HEK293 (cell line): ENCODE data around the gene PCBD2.

Experiments used
- CTCF ChIA-PET: fragments of 350-600 bp; formaldehyde crosslinking; extraction: SDS; loops from one replicate; lab custom pipeline; 2021; ENCODE audit warnings: antibody characterized with exemption; lab: Yijun Ruan, JAX
- POLR2A ChIA-PET: fragments of 300-600 bp; formaldehyde crosslinking; extraction: SDS; loops from one replicate; lab custom pipeline; 2020; ENCODE audit warnings: antibody characterized with exemption, inconsistent platforms; lab: Yijun Ruan, JAX
- H3K27ac ChIP-seq: fragments of 200-500 bp; sonication (Bioruptor generic); 2 replicates; pipeline ENCODE4 v1.5.1; 2014; ENCODE audit warnings: low read depth, low read length, control low read depth, inconsistent platforms; ENCODE audit errors: extremely low read depth
- H3K36me3 ChIP-seq, 2 experiments: fragments of 200-500 bp in 1 of 2; sonication (Bioruptor generic) in 1 of 2; 1 replicate in 1 of 2; 2 replicates in 1 of 2; pipeline ENCODE4 v1.5.1; 2014 to 2017; ENCODE audit warnings: inconsistent platforms in 2 of 2, low read length in 2 of 2; ENCODE audit not compliant: control insufficient read depth in 2 of 2, insufficient read depth in 1 of 2
- H3K4me1 ChIP-seq: fragments of 200-500 bp; sonication (Bioruptor generic); 2 replicates; pipeline ENCODE4 v1.5.1; 2014; ENCODE audit warnings: mild to moderate bottlenecking, low read length, inconsistent platforms; ENCODE audit not compliant: control insufficient read depth, insufficient read depth
- H3K4me3 ChIP-seq: 2 replicates; pipeline ENCODE4 v1.5.1; 2011; ENCODE audit warnings: low read depth, mild to moderate bottlenecking, control low read depth, low read length, moderate library complexity
- H3K9me3 ChIP-seq: fragments of 200-500 bp; sonication (Bioruptor generic); 2 replicates; pipeline ENCODE4 v1.5.1; 2014; ENCODE audit warnings: low read depth, low read length, inconsistent platforms; ENCODE audit not compliant: control insufficient read depth, insufficient read depth
- KLF16 ChIP-seq: fragments of 450-650 bp; formaldehyde crosslinking; IDR thresholded peaks from 2 replicates; pipeline ENCODE4 v1.5.1; 2017; ENCODE audit warnings: missing biosample characterization, missing genetic modification characterization
- PRDM1 ChIP-seq: fragments of 450-650 bp; formaldehyde crosslinking; IDR thresholded peaks from 2 replicates; pipeline ENCODE4; 2016; ENCODE audit warnings: missing biosample characterization, missing genetic modification characterization
- PRDM2 ChIP-seq: fragments of 450-650 bp; formaldehyde crosslinking; IDR thresholded peaks from 2 replicates; pipeline ENCODE4 v1.5.1; 2016; ENCODE audit warnings: missing biosample characterization, missing genetic modification characterization, borderline replicate concordance
- ZFP3 ChIP-seq: fragments of 450-650 bp; formaldehyde crosslinking; IDR thresholded peaks from 2 replicates; pipeline ENCODE4 v1.5.1; 2016; ENCODE audit warnings: low read depth, missing biosample characterization, missing genetic modification characterization
- ZFP69B ChIP-seq: fragments of 450-650 bp; formaldehyde crosslinking; IDR thresholded peaks from 2 replicates; pipeline ENCODE4 v1.5.1; 2016; ENCODE audit warnings: missing biosample characterization, missing genetic modification characterization
- ZNF2 ChIP-seq: fragments of 450-650 bp; formaldehyde crosslinking; IDR thresholded peaks from 2 replicates; pipeline ENCODE4 v1.5.1; 2016; ENCODE audit warnings: missing biosample characterization, missing genetic modification characterization
- ZNF248 ChIP-seq: fragments of 450-650 bp; formaldehyde crosslinking; IDR thresholded peaks from 2 replicates; pipeline ENCODE4 v1.5.1; 2017; ENCODE audit warnings: missing biosample characterization, missing genetic modification characterization
- ZNF302 ChIP-seq: fragments of 450-650 bp; formaldehyde crosslinking; IDR thresholded peaks from 2 replicates; pipeline ENCODE4 v1.5.1; 2016; ENCODE audit warnings: missing biosample characterization, missing genetic modification characterization, low read depth
- ZNF350 ChIP-seq: fragments of 450-650 bp; formaldehyde crosslinking; IDR thresholded peaks from 2 replicates; pipeline ENCODE4 v1.5.0; 2017; ENCODE audit warnings: missing biosample characterization, mild to moderate bottlenecking, missing genetic modification characterization
- ZNF423 ChIP-seq: fragments of 450-650 bp; formaldehyde crosslinking; IDR thresholded peaks from 2 replicates; pipeline ENCODE4 v1.5.1; 2016; ENCODE audit warnings: missing biosample characterization, missing genetic modification characterization
- ZNF449 ChIP-seq: fragments of 450-650 bp; formaldehyde crosslinking; IDR thresholded peaks from 2 replicates; pipeline ENCODE4 v1.5.1; 2017; ENCODE audit warnings: missing biosample characterization, mild to moderate bottlenecking, missing genetic modification characterization, moderate library complexity
- ZNF544 ChIP-seq: fragments of 450-650 bp; formaldehyde crosslinking; IDR thresholded peaks from 2 replicates; pipeline ENCODE4 v1.5.0; 2017; ENCODE audit warnings: missing biosample characterization, missing genetic modification characterization
- ZNF707 ChIP-seq: fragments of 450-650 bp; formaldehyde crosslinking; IDR thresholded peaks from 2 replicates; pipeline ENCODE4 v1.5.1; 2016; ENCODE audit warnings: missing biosample characterization, missing genetic modification characterization
- ZSCAN5A ChIP-seq: fragments of 450-650 bp; formaldehyde crosslinking; IDR thresholded peaks from 2 replicates; pipeline ENCODE4 v1.5.1; 2016; ENCODE audit warnings: missing biosample characterization, missing genetic modification characterization
- TF ChIP-seq, protein P1 (sequence below): fragments of 450-650 bp; formaldehyde crosslinking; IDR thresholded peaks from 2 replicates; pipeline ENCODE4 v1.5.1; 2017; ENCODE audit warnings: missing biosample characterization, missing genetic modification characterization

The PCBD2 gene

DNA sequence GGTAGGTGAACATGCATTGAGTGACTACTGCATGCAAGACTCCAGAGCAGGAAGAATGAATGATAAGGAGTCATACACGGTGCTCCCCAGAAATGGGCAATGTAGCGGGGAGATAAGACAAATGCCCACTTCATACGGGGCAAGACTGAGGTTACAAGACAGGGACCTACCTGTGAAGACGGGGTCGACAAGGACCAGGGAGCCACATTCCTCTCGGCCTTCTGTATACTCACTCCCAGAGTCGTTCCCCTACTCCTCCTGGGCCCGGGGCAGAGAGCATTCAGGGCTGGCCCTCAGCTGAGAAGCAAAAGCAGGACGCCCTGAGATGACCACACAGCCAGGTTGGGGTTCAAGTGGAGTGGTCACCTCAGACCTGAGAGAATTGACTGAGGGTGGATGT, 102.4 kb downstream of the PCBD2 start:
- ChIA-PET POLR2A (no interaction called here), CTCF (interaction anchor here (0.5 kb wide), 1 partner anchor 716 kb away, joined by 3 read pairs; no protein-coding TSS in a partner anchor)
- no peak for TF ChIP-seq ZNF2 (tag by site-specific recombination)
- TF ChIP-seq ZNF423 (tag by site-specific recombination) = no peak
- TF ChIP-seq PRDM2 (tag by site-specific recombination) = no peak
- no peak for TF ChIP-seq ZFP69B (tag by site-specific recombination)
- no peak for TF ChIP-seq ZNF544 (tag by site-specific recombination)
- TF ChIP-seq ZNF350 (tag by site-specific recombination) = no peak
- no peak for TF ChIP-seq ZNF248 (tag by site-specific recombination)
- no peak for TF ChIP-seq KLF16 (tag by site-specific recombination)
- no peak for TF ChIP-seq ZFP3 (tag by site-specific recombination)
- TF ChIP-seq PRDM1 (tag by site-specific recombination) = no peak

GRCh38 chr5:135007749-135008363, 102.9 kb downstream of the PCBD2 start:
- no peaks in the 10 kb centered on the region for H3K36me3 ChIP-seq
- TF ChIP-seq ZNF707 (tag by site-specific recombination) (no peak), ZNF423 (tag by site-specific recombination) (no peak), ZSCAN5A (tag by site-specific recombination) (no peak), ZNF302 (tag by site-specific recombination) (no peak), ZNF449 (tag by site-specific recombination) (no peak)
- TF ChIP-seq, protein P1, sequence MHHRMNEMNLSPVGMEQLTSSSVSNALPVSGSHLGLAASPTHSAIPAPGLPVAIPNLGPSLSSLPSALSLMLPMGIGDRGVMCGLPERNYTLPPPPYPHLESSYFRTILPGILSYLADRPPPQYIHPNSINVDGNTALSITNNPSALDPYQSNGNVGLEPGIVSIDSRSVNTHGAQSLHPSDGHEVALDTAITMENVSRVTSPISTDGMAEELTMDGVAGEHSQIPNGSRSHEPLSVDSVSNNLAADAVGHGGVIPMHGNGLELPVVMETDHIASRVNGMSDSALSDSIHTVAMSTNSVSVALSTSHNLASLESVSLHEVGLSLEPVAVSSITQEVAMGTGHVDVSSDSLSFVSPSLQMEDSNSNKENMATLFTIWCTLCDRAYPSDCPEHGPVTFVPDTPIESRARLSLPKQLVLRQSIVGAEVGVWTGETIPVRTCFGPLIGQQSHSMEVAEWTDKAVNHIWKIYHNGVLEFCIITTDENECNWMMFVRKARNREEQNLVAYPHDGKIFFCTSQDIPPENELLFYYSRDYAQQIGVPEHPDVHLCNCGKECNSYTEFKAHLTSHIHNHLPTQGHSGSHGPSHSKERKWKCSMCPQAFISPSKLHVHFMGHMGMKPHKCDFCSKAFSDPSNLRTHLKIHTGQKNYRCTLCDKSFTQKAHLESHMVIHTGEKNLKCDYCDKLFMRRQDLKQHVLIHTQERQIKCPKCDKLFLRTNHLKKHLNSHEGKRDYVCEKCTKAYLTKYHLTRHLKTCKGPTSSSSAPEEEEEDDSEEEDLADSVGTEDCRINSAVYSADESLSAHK (tag by site-specific recombination) = no peak
- ChIA-PET POLR2A (no interaction called here), CTCF (interaction anchor here (0.5 kb wide), 1 partner anchor 716 kb away, joined by 3 read pairs; no protein-coding TSS in a partner anchor)
- no peaks in the 10 kb centered on the region for H3K4me1 ChIP-seq
- no peak overlapping the region for H3K4me3 ChIP-seq
- H3K27ac ChIP-seq = no peak overlapping the region
- H3K9me3 ChIP-seq = no peaks in the 10 kb centered on the region

More for the DNA sequence above, 102.4 kb downstream of the PCBD2 start:
- Histone ChIP-seq H3K4me1 (no peaks in the 10 kb centered on the region), H3K9me3 (no peaks in the 10 kb centered on the region), H3K36me3 (no peaks in the 10 kb centered on the region), H3K27ac (no peak overlapping the region), H3K4me3 (no peak overlapping the region)
